ENCODE results near the gene FBLN1. TPM values are rescaled to one million over a fixed set of nuclear protein-coding genes. Genes with fewer than 3 reads are reported as not detected.

FBLN1 gene
- total and polyA plus RNA-seq, 9 donors = 62.7 to 394 (median 189) TPM

DNA sequence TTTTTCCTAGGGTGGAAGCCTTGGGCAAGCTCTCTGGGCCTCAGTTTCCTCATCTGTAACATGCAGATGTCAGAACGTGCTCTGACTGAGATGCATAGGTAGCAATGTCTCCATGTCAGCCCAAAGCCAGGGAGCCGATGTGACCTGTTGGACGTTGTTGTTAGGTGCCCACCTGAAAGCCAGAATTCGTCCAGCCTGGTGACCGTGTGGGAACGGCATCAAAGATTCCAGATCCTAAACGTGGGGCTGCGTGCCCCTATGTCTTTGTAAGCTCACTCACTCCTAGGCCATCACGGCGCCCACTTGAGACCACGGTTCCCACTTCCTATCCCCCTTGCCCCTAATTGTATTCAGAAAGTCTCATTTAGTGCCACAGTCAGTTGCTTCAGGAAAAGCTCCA lies 48.2 kb downstream of the FBLN1 start:
- no peak for DNase-seq
- 80 to 87% (median 84%) methylated on average over 11 of the region's 11 CpGs for WGBS, 3 donors
- Histone ChIP-seq H3K9me3 (no peaks in the 10 kb centered on the region), H3K27me3 (no peaks in the 10 kb centered on the region), H3K27ac (peak overlapping the region; percentile 65 to 84), H3K4me3 (no peak overlapping the region), H3K4me1 (ENCODE audit: insufficient read depth) (peaks cover 44% of the 10 kb centered on the region), H3K36me3 (no peaks in the 10 kb centered on the region)
- TF ChIP-seq EP300 (IDR thresholded peaks at IDR 0.05) (no peak), POLR2A (IDR thresholded peaks at IDR 0.05) (no peak)
- TF ChIP-seq, protein P1, sequence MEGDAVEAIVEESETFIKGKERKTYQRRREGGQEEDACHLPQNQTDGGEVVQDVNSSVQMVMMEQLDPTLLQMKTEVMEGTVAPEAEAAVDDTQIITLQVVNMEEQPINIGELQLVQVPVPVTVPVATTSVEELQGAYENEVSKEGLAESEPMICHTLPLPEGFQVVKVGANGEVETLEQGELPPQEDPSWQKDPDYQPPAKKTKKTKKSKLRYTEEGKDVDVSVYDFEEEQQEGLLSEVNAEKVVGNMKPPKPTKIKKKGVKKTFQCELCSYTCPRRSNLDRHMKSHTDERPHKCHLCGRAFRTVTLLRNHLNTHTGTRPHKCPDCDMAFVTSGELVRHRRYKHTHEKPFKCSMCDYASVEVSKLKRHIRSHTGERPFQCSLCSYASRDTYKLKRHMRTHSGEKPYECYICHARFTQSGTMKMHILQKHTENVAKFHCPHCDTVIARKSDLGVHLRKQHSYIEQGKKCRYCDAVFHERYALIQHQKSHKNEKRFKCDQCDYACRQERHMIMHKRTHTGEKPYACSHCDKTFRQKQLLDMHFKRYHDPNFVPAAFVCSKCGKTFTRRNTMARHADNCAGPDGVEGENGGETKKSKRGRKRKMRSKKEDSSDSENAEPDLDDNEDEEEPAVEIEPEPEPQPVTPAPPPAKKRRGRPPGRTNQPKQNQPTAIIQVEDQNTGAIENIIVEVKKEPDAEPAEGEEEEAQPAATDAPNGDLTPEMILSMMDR (IDR thresholded peaks at IDR 0.05) = no peak
- intact Hi-C loops (cut with DNase I) = loop anchor here (2.0 to 5.0 kb wide), 5 partner anchors 39 to 284 kb away; no protein-coding TSS in a partner anchor

- DNase-seq = peak; percentile 66 to 80 (median 72)
- H3K36me3 ChIP-seq = no peaks in the 10 kb centered on the region
- 31 to 41% (median 32%) methylated on average over 15 to 18 of the region's 18 CpGs for WGBS, 3 donors
- H3K27me3 ChIP-seq = no peaks in the 10 kb centered on the region
- TF ChIP-seq, protein P1 (IDR thresholded peaks at IDR 0.05) = no peak
- TF ChIP-seq EP300 (IDR thresholded peaks at IDR 0.05) = no peak
- peaks cover 44% of the 10 kb centered on the region for H3K4me1 ChIP-seq (ENCODE audit: insufficient read depth)
- H3K27ac ChIP-seq = peak overlapping the region; percentile 65 to 84
- intact Hi-C loops (cut with DNase I) = loop anchor here (2.0 to 5.0 kb wide), 6 partner anchors 39 to 284 kb away; no protein-coding TSS in a partner anchor
- no peaks in the 10 kb centered on the region for H3K9me3 ChIP-seq
- no peak overlapping the region for H3K4me3 ChIP-seq
Measured at GRCh38 chr22:45551310-45552016, 48.8 kb downstream of the FBLN1 start.

DNA sequence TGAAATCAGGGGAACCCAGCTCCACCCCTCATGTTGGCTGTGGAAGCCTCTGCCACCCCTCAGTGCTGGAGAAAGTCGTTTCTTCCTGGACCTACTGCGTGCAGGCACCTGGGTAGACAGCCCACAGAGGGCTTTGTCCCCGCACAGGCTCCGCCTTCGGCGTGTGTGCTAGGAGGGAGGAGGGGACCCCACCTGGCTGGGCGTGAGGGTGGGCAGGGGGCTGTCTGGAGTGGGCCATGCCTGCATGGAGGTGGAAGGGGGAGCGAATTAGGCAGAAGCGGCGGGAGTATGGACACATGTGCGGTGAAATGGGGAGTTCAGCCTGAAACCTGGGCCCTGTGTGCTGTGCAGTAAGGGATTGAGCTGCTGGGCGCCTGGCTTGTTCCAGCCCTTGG lies 49.3 kb downstream of the FBLN1 start:
- peak overlapping the region; percentile 57 to 84 for H3K27ac ChIP-seq
- no peak for TF ChIP-seq EP300 (IDR thresholded peaks at IDR 0.05)
- TF ChIP-seq, protein P1 (IDR thresholded peaks at IDR 0.05) = no peak
- TF ChIP-seq POLR2A (IDR thresholded peaks at IDR 0.05) = no peak
- no peaks in the 10 kb centered on the region for H3K27me3 ChIP-seq
- H3K4me3 ChIP-seq = no peak overlapping the region
- peak in 4 of 5 donors; percentile 48 to 62 (median 61) for DNase-seq
- intact Hi-C loops (cut with DNase I) = loop anchor here (2.0 to 5.0 kb wide), 5 partner anchors 40 to 285 kb away; no protein-coding TSS in a partner anchor
- peaks cover 44% of the 10 kb centered on the region for H3K4me1 ChIP-seq (ENCODE audit: insufficient read depth)
- 52 to 54% (median 54%) methylated on average over 12 of the region's 12 CpGs for WGBS, 3 donors
- H3K36me3 ChIP-seq = no peaks in the 10 kb centered on the region
- no peaks in the 10 kb centered on the region for H3K9me3 ChIP-seq

GRCh38 chr22:45552580-45553350 lies 50.1 kb downstream of the FBLN1 start:
- Histone ChIP-seq H3K27me3 (no peaks in the 10 kb centered on the region), H3K9me3 (no peaks in the 10 kb centered on the region), H3K27ac (peak overlapping the region; percentile 57 to 84), H3K4me3 (no peak overlapping the region), H3K4me1 (ENCODE audit: insufficient read depth) (peaks cover 44% of the 10 kb centered on the region), H3K36me3 (no peaks in the 10 kb centered on the region)
- TF ChIP-seq, protein P1 (IDR thresholded peaks at IDR 0.05) = peak in 1 of 3 donors; percentile 17
- no peak for TF ChIP-seq POLR2A (IDR thresholded peaks at IDR 0.05)
- peak; percentile 5 for TF ChIP-seq EP300 (IDR thresholded peaks at IDR 0.05)
- 9 to 26% (median 16%) methylated on average over 30 of the region's 30 CpGs for WGBS, 3 donors
- DNase-seq = peak; percentile 79 to 86 (median 80)
- intact Hi-C loops (cut with DNase I) = loop anchor here (2.0 to 5.0 kb wide), 5 partner anchors 40 to 285 kb away; no protein-coding TSS in a partner anchor
